Right lobe of liver (tissue), 4 donors: ENCODE data around the gene GOLGA6C.

Experiments used
- POLR2A ChIP-seq: fragments of 450-650 bp; IDR thresholded peaks from one replicate; pipeline ENCODE4 v1.6.1; 2017; ENCODE audit warnings: antibody characterized with exemption, mild to moderate bottlenecking
- TF ChIP-seq, protein P1 (sequence below), 4 donors: fragments of 200-600 bp in 3 of 4; fragments of 450-650 bp in 1 of 4; IDR thresholded peaks; one replicate each; pipeline versions ENCODE4 v1.5.1 to v1.8.0; 2016 to 2022; ENCODE audit warnings: antibody characterized with exemption in 4 of 4, mild to moderate bottlenecking in 2 of 4
- donor health status: DM: no; HTN: no; CAD: no.
- donor health status: DM: no; HTN: no; CAD: no.
- donor health status: DM: no; HTN: yes; CAD: no.

DNA sequence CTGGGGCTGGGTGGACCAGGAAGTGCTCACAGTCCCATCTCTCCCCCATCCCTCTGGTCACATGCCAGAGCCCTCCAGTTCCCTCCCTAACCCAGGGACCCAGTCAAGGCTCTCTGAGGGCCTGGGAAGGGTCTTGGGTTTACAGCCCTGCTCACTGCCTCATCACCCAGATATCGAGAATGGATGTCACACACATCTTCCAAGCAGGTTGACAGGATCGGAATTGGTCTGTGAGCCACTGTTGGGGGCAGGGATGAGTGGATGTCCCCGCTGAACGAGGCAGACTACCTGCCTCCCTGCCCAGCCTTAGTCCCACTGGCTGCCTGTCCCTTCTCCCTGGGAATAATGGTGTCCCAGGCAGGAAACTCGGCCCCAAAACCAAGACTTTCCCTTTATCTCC lies 20.0 kb upstream of the GOLGA6C start:
- TF ChIP-seq POLR2A: no peak
- TF ChIP-seq, protein P1, sequence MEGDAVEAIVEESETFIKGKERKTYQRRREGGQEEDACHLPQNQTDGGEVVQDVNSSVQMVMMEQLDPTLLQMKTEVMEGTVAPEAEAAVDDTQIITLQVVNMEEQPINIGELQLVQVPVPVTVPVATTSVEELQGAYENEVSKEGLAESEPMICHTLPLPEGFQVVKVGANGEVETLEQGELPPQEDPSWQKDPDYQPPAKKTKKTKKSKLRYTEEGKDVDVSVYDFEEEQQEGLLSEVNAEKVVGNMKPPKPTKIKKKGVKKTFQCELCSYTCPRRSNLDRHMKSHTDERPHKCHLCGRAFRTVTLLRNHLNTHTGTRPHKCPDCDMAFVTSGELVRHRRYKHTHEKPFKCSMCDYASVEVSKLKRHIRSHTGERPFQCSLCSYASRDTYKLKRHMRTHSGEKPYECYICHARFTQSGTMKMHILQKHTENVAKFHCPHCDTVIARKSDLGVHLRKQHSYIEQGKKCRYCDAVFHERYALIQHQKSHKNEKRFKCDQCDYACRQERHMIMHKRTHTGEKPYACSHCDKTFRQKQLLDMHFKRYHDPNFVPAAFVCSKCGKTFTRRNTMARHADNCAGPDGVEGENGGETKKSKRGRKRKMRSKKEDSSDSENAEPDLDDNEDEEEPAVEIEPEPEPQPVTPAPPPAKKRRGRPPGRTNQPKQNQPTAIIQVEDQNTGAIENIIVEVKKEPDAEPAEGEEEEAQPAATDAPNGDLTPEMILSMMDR (IDR thresholded peaks at IDR 0.05): no peak
